ENCODE measurements around the gene LMBR1. TPM values are rescaled to one million over a fixed set of nuclear protein-coding genes. Genes with fewer than 3 reads are reported as not detected.

Gene LMBR1
- total and polyA plus RNA-seq, 2 donors (not counting 3 experiments of a cell fraction or from before 2014, with no cell fraction given) = 14.0 to 72.9 TPM

DNA sequence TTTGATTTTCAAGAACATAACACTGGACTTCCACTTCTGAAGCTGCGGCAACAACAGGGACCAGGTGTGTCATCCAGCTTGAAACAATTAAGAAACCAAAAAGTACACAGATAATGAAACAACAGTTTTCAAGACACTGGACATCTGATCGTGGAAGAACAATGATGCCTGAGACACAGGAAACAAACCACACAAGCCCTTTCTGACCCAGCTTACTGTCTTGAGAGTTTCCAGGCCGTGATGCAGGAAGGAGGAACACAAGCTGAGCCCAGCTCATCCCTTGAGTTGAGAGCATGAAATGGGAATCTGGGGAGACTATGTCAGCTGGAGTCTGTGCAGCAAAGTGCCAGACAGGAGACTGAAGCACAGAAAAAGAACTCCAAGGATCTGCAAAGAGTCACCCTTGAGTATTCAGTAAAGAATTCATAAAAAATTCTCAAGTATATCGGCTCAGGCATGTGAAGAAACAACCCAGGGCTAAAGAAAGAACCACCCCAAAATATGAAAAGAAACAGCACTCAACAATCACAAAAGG is 160.8 kb downstream of the LMBR1 start:
- no peaks in the 10 kb centered on the region for H3K79me2 ChIP-seq (ENCODE audit: control insufficient read depth, insufficient read depth, low read length)
- no peaks in the 10 kb centered on the region for H3K27me3 ChIP-seq (ENCODE audit: control insufficient read depth in 2 of 2, insufficient read depth in 2 of 2, low read length in 2 of 2)
- no peak overlapping the region for H3K4me3 ChIP-seq (replicated peaks in 1 of 3; ENCODE audit: insufficient read depth in 1 of 3, low read depth in 1 of 3, low read length in 3 of 3)
- ChIA-PET CTCF (no interaction called here), POLR2A (no interaction called here)
- FAIRE-seq = no peak
- BruUV-seq (replicated peaks) = no TSS peak
- DNase-seq (ENCODE audit: low read depth, low spot score) = peak; percentile 5
- no peak overlapping the region for H2AFZ ChIP-seq (ENCODE audit: low read depth, low read length)
- no peaks in the 10 kb centered on the region for H3K9me3 ChIP-seq (replicated peaks; ENCODE audit: control insufficient read depth, insufficient read depth, low read length)
- H3K36me3 ChIP-seq (ENCODE audit: control insufficient read depth in 2 of 2, extremely low read depth in 1 of 2, insufficient read depth in 2 of 2, low read length in 2 of 2) = no peaks in the 10 kb centered on the region
- TF ChIP-seq, protein P1, sequence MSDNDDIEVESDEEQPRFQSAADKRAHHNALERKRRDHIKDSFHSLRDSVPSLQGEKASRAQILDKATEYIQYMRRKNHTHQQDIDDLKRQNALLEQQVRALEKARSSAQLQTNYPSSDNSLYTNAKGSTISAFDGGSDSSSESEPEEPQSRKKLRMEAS (IDR thresholded peaks at IDR 0.05; ENCODE audit: insufficient read depth, insufficient read length) = no peak
- TF ChIP-seq, protein P2, sequence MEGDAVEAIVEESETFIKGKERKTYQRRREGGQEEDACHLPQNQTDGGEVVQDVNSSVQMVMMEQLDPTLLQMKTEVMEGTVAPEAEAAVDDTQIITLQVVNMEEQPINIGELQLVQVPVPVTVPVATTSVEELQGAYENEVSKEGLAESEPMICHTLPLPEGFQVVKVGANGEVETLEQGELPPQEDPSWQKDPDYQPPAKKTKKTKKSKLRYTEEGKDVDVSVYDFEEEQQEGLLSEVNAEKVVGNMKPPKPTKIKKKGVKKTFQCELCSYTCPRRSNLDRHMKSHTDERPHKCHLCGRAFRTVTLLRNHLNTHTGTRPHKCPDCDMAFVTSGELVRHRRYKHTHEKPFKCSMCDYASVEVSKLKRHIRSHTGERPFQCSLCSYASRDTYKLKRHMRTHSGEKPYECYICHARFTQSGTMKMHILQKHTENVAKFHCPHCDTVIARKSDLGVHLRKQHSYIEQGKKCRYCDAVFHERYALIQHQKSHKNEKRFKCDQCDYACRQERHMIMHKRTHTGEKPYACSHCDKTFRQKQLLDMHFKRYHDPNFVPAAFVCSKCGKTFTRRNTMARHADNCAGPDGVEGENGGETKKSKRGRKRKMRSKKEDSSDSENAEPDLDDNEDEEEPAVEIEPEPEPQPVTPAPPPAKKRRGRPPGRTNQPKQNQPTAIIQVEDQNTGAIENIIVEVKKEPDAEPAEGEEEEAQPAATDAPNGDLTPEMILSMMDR (IDR thresholded peaks at IDR 0.05; ENCODE audit: extremely low read depth in 1 of 2, insufficient read depth in 1 of 2, low read depth in 1 of 2, low read length in 2 of 2) = no peak
- TF ChIP-seq FOS (IDR thresholded peaks at IDR 0.05; ENCODE audit: borderline replicate concordance, insufficient read depth, low read length) (no peak), MYC (IDR thresholded peaks at IDR 0.05; ENCODE audit: low read depth, low read length) (no peak), JUN (IDR thresholded peaks at IDR 0.05; ENCODE audit: borderline replicate concordance, insufficient read depth, insufficient read length, low read depth) (no peak), EZH2 (IDR thresholded peaks at IDR 0.05; ENCODE audit: borderline replicate concordance, low read depth, low read length, severe bottlenecking) (no peak), GATA2 (IDR thresholded peaks at IDR 0.05; ENCODE audit: insufficient read depth, insufficient read length, low read depth, low read length) (no peak), POLR2A (IDR thresholded peaks at IDR 0.05; ENCODE audit: low read depth, low read length) (no peak), POLR2AphosphoS5 (IDR thresholded peaks at IDR 0.05; ENCODE audit: insufficient read depth, low read depth, low read length) (no peak)
- H3K4me1 ChIP-seq (ENCODE audit: control insufficient read depth, extremely low read depth, insufficient read depth, low read length) = no peaks in the 10 kb centered on the region
- H3K27ac ChIP-seq (ENCODE audit: insufficient read depth, low read depth, low read length) = no peak overlapping the region
- dilution Hi-C loops (cut with MboI; ENCODE audit: extremely low pct_ligation_motif_present, low sequenced_read_pairs) = no loop called here
- H3K4me2 ChIP-seq (ENCODE audit: insufficient read depth, low read length) = no peak overlapping the region
- H4K20me1 ChIP-seq (replicated peaks; ENCODE audit: control insufficient read depth, extremely low read depth, insufficient read depth, low read length) = no peaks in the 10 kb centered on the region
- no peak overlapping the region for H3K9ac ChIP-seq (replicated peaks; ENCODE audit: extremely low read depth, insufficient read depth, low read length)
- intact Hi-C loops (cut with micrococcal nuclease) = no loop called here
- no peaks in the 10 kb centered on the region for H3K9me1 ChIP-seq (replicated peaks; ENCODE audit: control insufficient read depth, extremely low read depth, insufficient read depth, low read length)

Measured in endothelial cell of umbilical vein (primary cell).